Aorta (tissue), 5 donors: Measurements from ENCODE around the gene ITPK1. TPM values are rescaled to one million over a fixed set of nuclear protein-coding genes. Genes with fewer than 3 reads are reported as not detected.
A peak's percentile ranks its signal among the peaks of the same experiment; 100 is the strongest.

Source experiments
- ATAC-seq: fragments of 200-7000 bp; cut with Tn5 transposase; one replicate; pipeline ENCODE4 v1.9.1; 2022; ENCODE audit warnings: moderate library complexity; ENCODE audit not compliant: low FRiP score
- DNase-seq, 2 donors: peaks; one replicate each; pipeline ENCODE4 v3.0.0-alpha.2; 2020
- H3K27ac ChIP-seq, 2 donors: one replicate each; pipeline ENCODE4 v1.5.1; 2013; ENCODE audit warnings: low read length in 2 of 2, mild to moderate bottlenecking in 2 of 2, moderate library complexity in 2 of 2, control low read depth in 1 of 2, inconsistent platforms in 1 of 2, low read depth in 1 of 2
- H3K27me3 ChIP-seq, 2 donors: one replicate each; pipeline ENCODE4 v1.6.1; 2013; ENCODE audit warnings: control low read depth in 1 of 2, low read length in 1 of 2, mild to moderate bottlenecking in 1 of 2, moderate library complexity in 1 of 2; ENCODE audit not compliant: insufficient read depth in 2 of 2, control insufficient read depth in 1 of 2
- H3K36me3 ChIP-seq, 2 donors: one replicate each; pipeline ENCODE4 v1.6.1; 2013; ENCODE audit warnings: control low read depth in 1 of 2, low read length in 1 of 2, mild to moderate bottlenecking in 1 of 2; ENCODE audit not compliant: insufficient read depth in 2 of 2, control insufficient read depth in 1 of 2
- H3K4me1 ChIP-seq, 2 donors: one replicate each; pipeline ENCODE4 v1.6.1; 2013; ENCODE audit warnings: low read length in 2 of 2, control low read depth in 1 of 2, mild to moderate bottlenecking in 1 of 2, moderate library complexity in 1 of 2; ENCODE audit not compliant: insufficient read depth in 2 of 2, control insufficient read depth in 1 of 2
- H3K4me3 ChIP-seq, 2 donors: one replicate each; pipeline ENCODE4 v1.5.1; 2013; ENCODE audit warnings: low read length in 2 of 2, control low read depth in 1 of 2, mild to moderate bottlenecking in 1 of 2
- H3K9me3 ChIP-seq: one replicate; pipeline ENCODE4 v1.6.1; 2013; ENCODE audit warnings: mild to moderate bottlenecking, low read length; ENCODE audit not compliant: control insufficient read depth
- WGBS, 2 donors: extraction: QIAGEN DNeasy Blood & Tissue Kit; methylation state at CpG; one replicate each; pipeline ENCODE4 v1.1.7; 2013; 5-methylcytosine and 5-hydroxymethylcytosine counted together
- intact Hi-C, 2 donors: fragments of 100-400 bp; cut with DNase I; formaldehyde crosslinking; loops; one replicate each; pipeline versions ENCODE4 v1.14.2 to v1.15.0; 2022
- polyA plus RNA-seq, 2 donors: library from polyadenylated mRNA; stranded (reverse); fragments of 200-250 nt; gene quantifications; one replicate each; pipeline ENCODE4 v1.2.3, GENCODE V29; 2013
- total RNA-seq, 2 donors: library from RNA; stranded (reverse); fragmentation: NEBNext Ultra II Directional; extraction: Animal tissue kit (Norgen Biotek cat#: 25700); gene quantifications; one replicate each; pipeline ENCODE4 v1.2.1, GENCODE V29; 2021
- donor health status: healthy with polysubstance abuse.
- donor health status: Bipolar disorder and iron deficiency.
- donor health status: DM: no; HTN: no; CAD: no.
- donor health status: DM: no; HTN: no; CAD: no.
- donor health status: DM: yes; HTN: yes; CAD: no.

ITPK1 gene
- total and polyA plus RNA-seq, 4 donors = 39.7 to 69.5 (median 54.2) TPM

- Histone ChIP-seq H3K27me3 (no peaks in the 10 kb centered on the region), H3K4me3 (no peak overlapping the region), H3K27ac (no peak overlapping the region), H3K4me1 (peaks cover 0 to 2% of the 10 kb centered on the region in 2 donors), H3K36me3 (no peaks in the 10 kb centered on the region), H3K9me3 (no peaks in the 10 kb centered on the region)
- 77 to 82% methylated on average over 3 of the region's 3 CpGs for WGBS, 2 donors
- intact Hi-C loops = no loop called here
- no peak for ATAC-seq
- DNase-seq = no peak
Measured at GRCh38 chr14:93085911-93086310, 29.8 kb downstream of the ITPK1 start.

- ATAC-seq (no peak), DNase-seq (no peak)
- no peak overlapping the region for H3K27ac ChIP-seq
- intact Hi-C loops = no loop called here
- H3K9me3 ChIP-seq = no peaks in the 10 kb centered on the region
- no peaks in the 10 kb centered on the region for H3K36me3 ChIP-seq
- no peaks in the 10 kb centered on the region for H3K27me3 ChIP-seq
- no peak overlapping the region for H3K4me3 ChIP-seq
- 43 to 47% methylated on average over 21 of the region's 21 CpGs for WGBS, 2 donors
- peaks cover 0 to 2% of the 10 kb centered on the region in 2 donors for H3K4me1 ChIP-seq
Measured at GRCh38 chr14:93084866-93085857, 30.6 kb downstream of the ITPK1 start.

GRCh38 chr14:93084402-93084801, 31.3 kb downstream of the ITPK1 start:
- DNase-seq (no peak), ATAC-seq (no peak)
- intact Hi-C loops = no loop called here
- Histone ChIP-seq H3K4me1 (peaks cover 0 to 2% of the 10 kb centered on the region in 2 donors), H3K4me3 (no peak overlapping the region), H3K27me3 (no peaks in the 10 kb centered on the region), H3K27ac (no peak overlapping the region), H3K36me3 (no peaks in the 10 kb centered on the region), H3K9me3 (no peaks in the 10 kb centered on the region)
- 97 to 100% methylated on average over 4 of the region's 4 CpGs for WGBS, 2 donors

- 93 to 95% methylated on average over 9 of the region's 9 CpGs for WGBS, 2 donors
- H3K9me3 ChIP-seq = no peaks in the 10 kb centered on the region
- ATAC-seq = no peak
- H3K4me1 ChIP-seq = peaks cover 0 to 2% of the 10 kb centered on the region in 2 donors
- H3K4me3 ChIP-seq = no peak overlapping the region
- intact Hi-C loops = no loop called here
- H3K36me3 ChIP-seq = no peaks in the 10 kb centered on the region
- no peaks in the 10 kb centered on the region for H3K27me3 ChIP-seq
- no peak overlapping the region for H3K27ac ChIP-seq
- no peak for DNase-seq
Measured at GRCh38 chr14:93083917-93084316, 31.8 kb downstream of the ITPK1 start.

- DNase-seq = no peak
- 32 to 39% methylated on average over 12 of the region's 12 CpGs for WGBS, 2 donors
- Histone ChIP-seq H3K4me3 (no peak overlapping the region), H3K27me3 (no peaks in the 10 kb centered on the region), H3K36me3 (no peaks in the 10 kb centered on the region), H3K4me1 (peaks cover 0 to 2% of the 10 kb centered on the region in 2 donors), H3K9me3 (no peaks in the 10 kb centered on the region), H3K27ac (peak overlapping the region in 1 of 2 donors; percentile 14)
- ATAC-seq = peak; percentile 23
- intact Hi-C loops = no loop called here
Measured at GRCh38 chr14:93082576-93083001, 33.1 kb downstream of the ITPK1 start.

- H3K27ac ChIP-seq = peak overlapping the region in 1 of 2 donors; percentile 14
- ATAC-seq = no peak
Measured at GRCh38 chr14:93081876-93082570, 33.7 kb downstream of the ITPK1 start.

GRCh38 chr14:93079865-93080403, 35.8 kb downstream of the ITPK1 start:
- 96 to 97% methylated on average over 5 of the region's 5 CpGs for WGBS, 2 donors
- Histone ChIP-seq H3K4me1 (peaks cover 0 to 2% of the 10 kb centered on the region in 2 donors), H3K27ac (no peak overlapping the region), H3K9me3 (no peaks in the 10 kb centered on the region), H3K36me3 (no peaks in the 10 kb centered on the region), H3K27me3 (no peaks in the 10 kb centered on the region), H3K4me3 (no peak overlapping the region)
- DNase-seq (no peak), ATAC-seq (no peak)
- intact Hi-C loops = no loop called here

More at GRCh38 chr14:93081876-93082570, 33.7 kb downstream of the ITPK1 start:
- H3K9me3 ChIP-seq = no peaks in the 10 kb centered on the region
- no peak overlapping the region for H3K4me3 ChIP-seq
- intact Hi-C loops = no loop called here
- H3K36me3 ChIP-seq = no peaks in the 10 kb centered on the region
- WGBS, 2 donors = 31 to 44% methylated on average over 14 of the region's 14 CpGs
- H3K27me3 ChIP-seq = no peaks in the 10 kb centered on the region
- DNase-seq = peak in 1 of 2 donors; percentile 62
- peaks cover 0 to 2% of the 10 kb centered on the region in 2 donors for H3K4me1 ChIP-seq

- 81 to 82% methylated on average over 9 of the region's 9 CpGs for WGBS, 2 donors
- DNase-seq (no peak), ATAC-seq (no peak)
- peaks cover 0 to 2% of the 10 kb centered on the region in 2 donors for H3K4me1 ChIP-seq
- no peak overlapping the region for H3K4me3 ChIP-seq
- no peaks in the 10 kb centered on the region for H3K27me3 ChIP-seq
- no peaks in the 10 kb centered on the region for H3K36me3 ChIP-seq
- no peaks in the 10 kb centered on the region for H3K9me3 ChIP-seq
- intact Hi-C loops = no loop called here
- H3K27ac ChIP-seq = no peak overlapping the region
Measured at GRCh38 chr14:93079321-93079720, 36.4 kb downstream of the ITPK1 start.
